GM19395 (cell line): ENCODE measurements around the gene TCAP.

Source experiments
- ATAC-seq: cut with Tn5 transposase; IDR thresholded peaks from one replicate; pipeline ENCODE4 v1.9.1; 2021; ENCODE audit warnings: mild to moderate bottlenecking, moderate library complexity; ENCODE audit not compliant: unreplicated experiment

TCAP gene

GRCh38 chr17:39666231-39666600, 1.1 kb downstream of the TCAP start:
- ATAC-seq, result no peak

GRCh38 chr17:39666601-39667261, 1.6 kb downstream of the TCAP start:
- ATAC-seq, result no peak

GRCh38 chr17:39667262-39667944, 2.3 kb downstream of the TCAP start:
- ATAC-seq, result no peak

- ATAC-seq, result no peak
Observed at GRCh38 chr17:39667945-39668924, 3.1 kb downstream of the TCAP start, which contains the start of gene PNMT. TSS of gene PNMT (plus strand) at chr17:39668453. CDS start at chr17:39668476, 23 bp downstream.

- no peak for ATAC-seq
Observed at GRCh38 chr17:39669897-39670735, 5.0 kb downstream of the TCAP start.

- no peak for ATAC-seq
Observed at GRCh38 chr17:39670746-39671145, 5.6 kb downstream of the TCAP start.

GRCh38 chr17:39671651-39672521, 6.7 kb downstream of the TCAP start:
- ATAC-seq, result no peak

GRCh38 chr17:39672522-39673334, 7.6 kb downstream of the TCAP start:
- no peak for ATAC-seq

GRCh38 chr17:39673335-39674081, 8.4 kb downstream of the TCAP start:
- ATAC-seq, result no peak

GRCh38 chr17:39674179-39674578, 9.0 kb downstream of the TCAP start:
- ATAC-seq, result no peak

- no peak for ATAC-seq
Observed at GRCh38 chr17:39674702-39675389, 9.7 kb downstream of the TCAP start.

GRCh38 chr17:39675390-39676082, 10.4 kb downstream of the TCAP start:
- ATAC-seq, result no peak

- ATAC-seq, result no peak
Observed at GRCh38 chr17:39676198-39676819, 11.2 kb downstream of the TCAP start.

GRCh38 chr17:39677072-39677471, 11.9 kb downstream of the TCAP start:
- no peak for ATAC-seq

GRCh38 chr17:39677542-39678339, 12.6 kb downstream of the TCAP start:
- no peak for ATAC-seq
